Prostate gland (tissue), 2 donors: ENCODE measurements around the gene POU5F1.

Source experiments
- POLR2A ChIP-seq: fragments of 450-650 bp; IDR thresholded peaks from one replicate; pipeline ENCODE4 v1.6.1; 2016; ENCODE audit warnings: antibody characterized with exemption, mild to moderate bottlenecking
- TF ChIP-seq, protein P1 (sequence below), 4 experiments: fragments of 200-600 bp in 2 of 4; fragments of 450-650 bp in 2 of 4; sonication (generic) in 2 of 4; IDR thresholded peaks; 1 replicate in 3 of 4; 2 replicates in 1 of 4; pipeline ENCODE4 v1.5.1; 2016 to 2019; ENCODE audit warnings: antibody characterized with exemption in 4 of 4, mild to moderate bottlenecking in 2 of 4, moderate library complexity in 2 of 4

DNA sequence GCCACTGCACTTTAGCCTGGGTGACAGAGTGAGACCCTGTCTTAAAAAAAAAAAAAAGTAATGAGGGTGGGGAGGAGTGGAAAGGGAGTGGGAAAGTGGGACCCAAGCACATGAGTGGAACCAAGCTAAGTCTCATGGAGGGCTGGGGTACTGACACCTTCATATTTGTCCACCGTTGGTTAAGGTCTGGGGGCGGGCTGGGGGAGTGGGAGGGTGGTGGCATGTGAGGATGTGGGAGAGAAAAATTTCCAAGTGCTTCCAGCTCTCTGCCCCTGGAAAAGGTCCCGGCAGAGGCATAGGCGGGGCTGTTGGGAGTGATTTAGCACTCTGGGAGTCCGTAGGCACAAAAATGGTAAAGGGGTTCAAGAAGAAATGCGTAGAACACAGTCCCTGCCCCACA is 37.7 kb downstream of the POU5F1 start:
- no peak for TF ChIP-seq POLR2A
- TF ChIP-seq, protein P1, sequence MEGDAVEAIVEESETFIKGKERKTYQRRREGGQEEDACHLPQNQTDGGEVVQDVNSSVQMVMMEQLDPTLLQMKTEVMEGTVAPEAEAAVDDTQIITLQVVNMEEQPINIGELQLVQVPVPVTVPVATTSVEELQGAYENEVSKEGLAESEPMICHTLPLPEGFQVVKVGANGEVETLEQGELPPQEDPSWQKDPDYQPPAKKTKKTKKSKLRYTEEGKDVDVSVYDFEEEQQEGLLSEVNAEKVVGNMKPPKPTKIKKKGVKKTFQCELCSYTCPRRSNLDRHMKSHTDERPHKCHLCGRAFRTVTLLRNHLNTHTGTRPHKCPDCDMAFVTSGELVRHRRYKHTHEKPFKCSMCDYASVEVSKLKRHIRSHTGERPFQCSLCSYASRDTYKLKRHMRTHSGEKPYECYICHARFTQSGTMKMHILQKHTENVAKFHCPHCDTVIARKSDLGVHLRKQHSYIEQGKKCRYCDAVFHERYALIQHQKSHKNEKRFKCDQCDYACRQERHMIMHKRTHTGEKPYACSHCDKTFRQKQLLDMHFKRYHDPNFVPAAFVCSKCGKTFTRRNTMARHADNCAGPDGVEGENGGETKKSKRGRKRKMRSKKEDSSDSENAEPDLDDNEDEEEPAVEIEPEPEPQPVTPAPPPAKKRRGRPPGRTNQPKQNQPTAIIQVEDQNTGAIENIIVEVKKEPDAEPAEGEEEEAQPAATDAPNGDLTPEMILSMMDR (IDR thresholded peaks at IDR 0.05): no peak
